T1000 (cell line): ENCODE data around the gene RAB40B.
A peak's percentile ranks its signal among the peaks of the same experiment; 100 is the strongest.

ENCODE experiments used
- DNase-seq: peaks from one replicate; lab custom pipeline; 2025; ENCODE audit warnings: mixed read lengths; lab: John Stamatoyannopoulos, UW

The RAB40B gene

GRCh38 chr17:82716203-82717010 is 17.9 kb upstream of the RAB40B start, which contains the start of gene FN3KRP:
FN3KRP (plus strand) TSS chr17:82716706; CDS start chr17:82716756, 50 bp downstream.
- DNase-seq: peak; percentile 90

- DNase-seq: no peak
Observed at GRCh38 chr17:82713071-82713723, 14.7 kb upstream of the RAB40B start.

GRCh38 chr17:82710499-82711232 is 12.2 kb upstream of the RAB40B start:
- no peak for DNase-seq

- DNase-seq: no peak
Observed at GRCh38 chr17:82709676-82710498, 11.4 kb upstream of the RAB40B start.

GRCh38 chr17:82709024-82709675 is 10.7 kb upstream of the RAB40B start:
- no peak for DNase-seq

GRCh38 chr17:82705756-82706155 is 7.3 kb upstream of the RAB40B start:
- DNase-seq: no peak

- DNase-seq: no peak
Observed at GRCh38 chr17:82704886-82705285, 6.4 kb upstream of the RAB40B start.

GRCh38 chr17:82703935-82704865 is 5.7 kb upstream of the RAB40B start:
- no peak for DNase-seq

- no peak for DNase-seq
Observed at GRCh38 chr17:82703036-82703745, 4.7 kb upstream of the RAB40B start.

- DNase-seq: no peak
Observed at GRCh38 chr17:82702231-82702927, 3.9 kb upstream of the RAB40B start.

GRCh38 chr17:82699551-82699950 is 1.1 kb upstream of the RAB40B start:
- DNase-seq: no peak

GRCh38 chr17:82698974-82699442 is 510 bp upstream of the RAB40B start:
- no peak for DNase-seq

GRCh38 chr17:82697808-82698064 is 762 bp downstream of the RAB40B start:
- no peak for DNase-seq

- DNase-seq: no peak
Observed at GRCh38 chr17:82696916-82697807, 1.3 kb downstream of the RAB40B start.

GRCh38 chr17:82696259-82696658 is 2.2 kb downstream of the RAB40B start:
- no peak for DNase-seq

- no peak for DNase-seq
Observed at GRCh38 chr17:82694647-82695046, 3.9 kb downstream of the RAB40B start.

GRCh38 chr17:82693168-82693867 is 5.2 kb downstream of the RAB40B start:
- no peak for DNase-seq
